Upper lobe of left lung (tissue), 4 donors: ENCODE results near the gene ZNF467.

Source experiments
- CTCF ChIP-seq, 6 experiments: fragments of 450-650 bp in 4 of 6; fragments of 200-600 bp in 2 of 6; sonication (generic) in 2 of 6; IDR thresholded peaks; one replicate each; pipeline ENCODE4 v1.5.1; 2016 to 2019; ENCODE audit warnings: antibody characterized with exemption in 6 of 6
- EP300 ChIP-seq, 4 donors: sonication (generic); formaldehyde crosslinking; IDR thresholded peaks; one replicate each; pipeline ENCODE4 v1.5.1; 2017; ENCODE audit warnings: antibody characterized with exemption in 4 of 4, control low read depth in 2 of 4
- POLR2A ChIP-seq, 4 donors: fragments of 450-650 bp; IDR thresholded peaks; one replicate each; pipeline ENCODE4 v1.5.1; 2016 to 2017; ENCODE audit warnings: antibody characterized with exemption in 4 of 4, mild to moderate bottlenecking in 2 of 4
- POLR2AphosphoS5 ChIP-seq, 2 donors: sonication (generic); formaldehyde crosslinking; IDR thresholded peaks; one replicate each; pipeline ENCODE4 v1.5.1; 2017; ENCODE audit warnings: antibody characterized with exemption in 2 of 2

- TF ChIP-seq EP300 (IDR thresholded peaks at IDR 0.05) (no peak), POLR2A (IDR thresholded peaks at IDR 0.05) (no peak), POLR2AphosphoS5 (IDR thresholded peaks at IDR 0.05) (no peak), CTCF (IDR thresholded peaks at IDR 0.05) (no peak)
These were observed 41.7 kb upstream of the ZNF467 start for GRCh38 chr7:149815121-149815520.
